Peyer's patch (tissue), 4 donors: Measurements from ENCODE around the gene KLHL17. TPM values are rescaled to one million over a fixed set of nuclear protein-coding genes. Genes with fewer than 3 reads are reported as not detected.
A peak's percentile ranks its signal among the peaks of the same experiment; 100 is the strongest.

ENCODE experiments used
- DNase-seq, 3 donors: peaks; one replicate each; pipeline ENCODE4 v3.0.0-alpha.2; 2017 to 2019
- H3K27ac ChIP-seq, 4 donors: fragments of 200-600 bp; sonication (generic); one replicate each; pipeline ENCODE4 v1.5.1; 2016 to 2019
- H3K27me3 ChIP-seq, 2 donors: fragments of 200-600 bp; sonication (generic); one replicate each; pipeline ENCODE4 v1.5.1; 2019
- H3K36me3 ChIP-seq, 3 donors: fragments of 200-600 bp; sonication (generic); one replicate each; pipeline ENCODE4 v1.5.1; 2016 to 2019
- H3K4me1 ChIP-seq, 4 donors: fragments of 200-600 bp; sonication (generic); one replicate each; pipeline ENCODE4 v1.5.1; 2016 to 2019
- H3K4me3 ChIP-seq, 4 donors: fragments of 200-600 bp; sonication (generic); 1 replicate in 3 of 4; 2 replicates in 1 of 4; pipeline ENCODE4 v1.5.1; 2016 to 2019; ENCODE audit warnings: mild to moderate bottlenecking in 1 of 4
- H3K9me3 ChIP-seq, 4 donors: fragments of 200-600 bp; sonication (generic); one replicate each; pipeline ENCODE4 v1.5.1; 2016 to 2019; ENCODE audit warnings: mild to moderate bottlenecking in 1 of 4
- CTCF ChIP-seq, 6 experiments: fragments of 450-650 bp in 4 of 6; fragments of 200-600 bp in 2 of 6; sonication (generic) in 1 of 6; IDR thresholded peaks; one replicate each; pipeline ENCODE4 v1.5.1; 2017 to 2019; ENCODE audit warnings: antibody characterized with exemption in 6 of 6, mild to moderate bottlenecking in 3 of 6, moderate library complexity in 1 of 6
- POLR2A ChIP-seq, 2 donors: fragments of 450-650 bp; IDR thresholded peaks; one replicate each; pipeline ENCODE4 v1.5.1; 2017; ENCODE audit warnings: antibody characterized with exemption in 2 of 2, mild to moderate bottlenecking in 2 of 2, moderate library complexity in 2 of 2
- total RNA-seq, 4 donors: library from RNA; depleted of rRNA; stranded (reverse); fragments of >200 nt; gene quantifications; one replicate each; pipeline ENCODE4 v1.1.0, GENCODE V29; 2016

KLHL17 gene
- total RNA-seq, 4 donors from 2014 or later, result 14.9 to 17.0 (median 15.8) TPM

- TF ChIP-seq POLR2A (IDR thresholded peaks at IDR 0.05) (no peak), CTCF (IDR thresholded peaks at IDR 0.05) (no peak)
- no peaks in the 10 kb centered on the region for H3K9me3 ChIP-seq
- peaks cover 0 to 52% of the 10 kb centered on the region in 2 donors for H3K27me3 ChIP-seq
- H3K36me3 ChIP-seq, result no peaks in the 10 kb centered on the region
- H3K4me1 ChIP-seq, result peaks cover 5 to 38% (median 25%) of the 10 kb centered on the region in 4 donors
- no peak overlapping the region for H3K27ac ChIP-seq
- DNase-seq, result no peak
- no peak overlapping the region for H3K4me3 ChIP-seq
These were observed 22.9 kb upstream of the KLHL17 start for GRCh38 chr1:937521-937920.

GRCh38 chr1:938088-938683, 22.2 kb upstream of the KLHL17 start:
- no peak for TF ChIP-seq POLR2A (IDR thresholded peaks at IDR 0.05)
- TF ChIP-seq CTCF (IDR thresholded peaks at IDR 0.05), result peak in 4 of 6 experiments; percentile 30 to 66 (median 62)
- no peak overlapping the region for H3K27ac ChIP-seq
- H3K36me3 ChIP-seq, result no peaks in the 10 kb centered on the region
- H3K9me3 ChIP-seq, result no peaks in the 10 kb centered on the region
- DNase-seq, result peak in 1 of 3 donors; percentile 63
- no peak overlapping the region for H3K4me3 ChIP-seq
- peaks cover 5 to 45% (median 27%) of the 10 kb centered on the region in 4 donors for H3K4me1 ChIP-seq
- H3K27me3 ChIP-seq, result peaks cover 0 to 59% of the 10 kb centered on the region in 2 donors

GRCh38 chr1:938711-939489, 21.5 kb upstream of the KLHL17 start:
- Histone ChIP-seq H3K27ac (no peak overlapping the region), H3K27me3 (peaks cover 0 to 55% of the 10 kb centered on the region in 2 donors), H3K4me1 (peaks cover 5 to 51% (median 27%) of the 10 kb centered on the region in 4 donors), H3K4me3 (no peak overlapping the region), H3K9me3 (no peaks in the 10 kb centered on the region), H3K36me3 (no peaks in the 10 kb centered on the region)
- TF ChIP-seq POLR2A (IDR thresholded peaks at IDR 0.05) (no peak), CTCF (IDR thresholded peaks at IDR 0.05) (no peak)
- DNase-seq, result no peak

- H3K9me3 ChIP-seq, result no peaks in the 10 kb centered on the region
- H3K27ac ChIP-seq, result peak overlapping the region in 1 of 4 donors; percentile 70
- H3K27me3 ChIP-seq, result peaks cover 0 to 55% of the 10 kb centered on the region in 2 donors
- no peaks in the 10 kb centered on the region for H3K36me3 ChIP-seq
- H3K4me3 ChIP-seq, result peak overlapping the region in 2 of 4 donors; percentile 52 to 53
- TF ChIP-seq POLR2A (IDR thresholded peaks at IDR 0.05) (no peak), CTCF (IDR thresholded peaks at IDR 0.05) (no peak)
- DNase-seq, result no peak
- peaks cover 5 to 51% (median 27%) of the 10 kb centered on the region in 4 donors for H3K4me1 ChIP-seq
These were observed 20.8 kb upstream of the KLHL17 start for GRCh38 chr1:939511-940106.

GRCh38 chr1:940107-941014, 20.0 kb upstream of the KLHL17 start:
- H3K27me3 ChIP-seq, result peaks cover 0 to 50% of the 10 kb centered on the region in 2 donors
- peak in 2 of 3 donors; percentile 63 for DNase-seq

More at GRCh38 chr1:940107-941014, 20.0 kb upstream of the KLHL17 start:
- Histone ChIP-seq H3K9me3 (no peaks in the 10 kb centered on the region), H3K4me1 (peaks cover 5 to 51% (median 27%) of the 10 kb centered on the region in 4 donors), H3K27ac (peak overlapping the region; percentile 49 to 74 (median 71)), H3K36me3 (peaks cover 0 to 6% (median 0%) of the 10 kb centered on the region in 3 donors), H3K4me3 (peak overlapping the region; percentile 15 to 53 (median 51))
- TF ChIP-seq CTCF (IDR thresholded peaks at IDR 0.05) (no peak), POLR2A (IDR thresholded peaks at IDR 0.05) (no peak)
